HG02588 (cell line): Measurements from ENCODE around the gene ST3GAL6.
A peak's percentile ranks its signal among the peaks of the same experiment; 100 is the strongest.

ENCODE experiments used
- ATAC-seq: cut with Tn5 transposase; IDR thresholded peaks from one replicate; pipeline ENCODE4 v1.9.1; 2021; ENCODE audit warnings: mild to moderate bottlenecking, moderate library complexity; ENCODE audit not compliant: unreplicated experiment

Gene ST3GAL6

DNA sequence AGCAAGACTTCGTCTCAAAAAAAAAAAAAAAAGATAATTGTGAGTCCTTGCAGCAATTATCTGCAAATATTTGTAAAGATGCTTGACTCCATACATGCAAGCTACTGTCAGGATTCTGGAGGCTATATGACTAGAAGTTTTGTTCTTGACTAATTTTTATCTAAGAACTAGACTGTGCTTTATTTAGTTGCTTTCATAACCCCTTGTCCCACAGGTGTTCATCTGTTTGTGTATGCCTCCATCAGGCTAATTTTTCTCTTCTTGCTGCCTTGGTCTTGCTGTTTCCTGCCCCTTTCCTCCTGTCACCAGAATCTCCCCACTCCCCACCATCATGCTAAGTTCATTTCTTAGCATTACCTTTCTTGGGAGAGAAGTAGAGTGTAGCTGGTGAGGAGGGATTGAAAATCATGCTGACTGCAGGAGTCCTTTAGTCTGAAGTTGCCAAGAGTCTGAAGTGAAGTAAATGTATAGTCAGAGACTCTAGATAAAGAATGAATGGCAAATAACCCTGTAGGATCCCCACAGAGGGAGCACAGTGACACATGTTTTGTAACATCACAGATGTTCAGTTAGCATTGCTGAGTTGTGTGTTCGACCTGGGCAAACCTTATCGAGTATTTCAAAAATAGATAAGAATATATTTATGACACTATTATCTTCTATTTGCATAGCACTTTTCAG, 12.5 kb downstream of the ST3GAL6 start:
- peak; percentile 32 for ATAC-seq

DNA sequence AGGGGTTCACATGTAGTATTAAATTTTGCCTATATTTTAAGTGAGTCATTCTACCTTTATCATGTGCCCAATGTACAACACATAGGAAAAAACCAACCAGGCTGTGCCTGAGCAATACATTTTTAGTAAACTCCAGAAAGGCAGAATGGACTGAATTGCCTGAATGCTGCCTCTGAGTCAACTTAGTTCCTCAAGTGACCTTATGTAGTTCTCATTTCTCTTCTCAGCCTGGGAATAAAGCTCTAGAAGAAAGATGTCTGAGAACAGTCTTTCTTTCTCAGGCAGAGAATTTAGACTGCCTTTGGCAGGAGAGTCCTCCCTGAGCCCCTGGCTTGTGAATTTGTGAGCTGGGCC, 13.0 kb downstream of the ST3GAL6 start:
- ATAC-seq = no peak

DNA sequence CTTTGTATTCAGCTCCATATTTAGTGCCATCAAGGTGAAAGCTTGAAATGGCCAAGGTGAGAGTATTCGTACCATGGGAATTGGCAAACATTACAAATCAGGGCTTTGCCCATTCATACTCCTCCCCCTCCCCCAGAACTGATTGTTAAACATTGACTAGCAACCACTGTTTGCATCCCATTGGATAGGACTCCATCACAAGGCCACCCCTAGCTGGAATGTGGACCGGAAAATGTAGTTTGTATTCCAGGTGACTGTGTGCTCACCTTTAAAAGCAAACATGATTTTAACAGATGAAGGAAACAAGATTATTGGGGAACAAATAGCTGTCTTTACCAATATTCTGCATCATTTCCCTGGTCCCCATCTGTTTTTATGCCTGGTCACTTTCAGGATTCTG, 14.1 kb downstream of the ST3GAL6 start:
- ATAC-seq = no peak

DNA sequence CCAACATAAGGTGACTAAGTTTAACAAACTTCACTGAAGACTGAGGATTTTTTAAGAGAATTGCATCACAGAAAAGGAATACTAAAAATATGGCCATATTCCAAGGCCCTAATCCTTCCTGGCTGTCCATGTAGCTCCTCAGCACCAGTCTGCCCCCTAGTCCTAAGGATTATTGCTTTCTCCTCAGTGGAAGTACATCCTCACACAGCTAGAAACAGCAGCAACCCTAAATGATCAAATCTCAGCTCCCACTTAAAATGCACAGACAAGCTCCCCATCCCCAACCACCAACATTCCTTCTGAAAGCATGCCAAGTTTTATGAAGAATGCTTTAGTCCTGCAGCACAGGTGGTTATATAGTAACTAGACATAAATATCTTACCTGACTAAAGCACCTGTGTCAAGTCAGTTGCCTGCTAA, 14.7 kb downstream of the ST3GAL6 start:
- ATAC-seq = no peak

DNA sequence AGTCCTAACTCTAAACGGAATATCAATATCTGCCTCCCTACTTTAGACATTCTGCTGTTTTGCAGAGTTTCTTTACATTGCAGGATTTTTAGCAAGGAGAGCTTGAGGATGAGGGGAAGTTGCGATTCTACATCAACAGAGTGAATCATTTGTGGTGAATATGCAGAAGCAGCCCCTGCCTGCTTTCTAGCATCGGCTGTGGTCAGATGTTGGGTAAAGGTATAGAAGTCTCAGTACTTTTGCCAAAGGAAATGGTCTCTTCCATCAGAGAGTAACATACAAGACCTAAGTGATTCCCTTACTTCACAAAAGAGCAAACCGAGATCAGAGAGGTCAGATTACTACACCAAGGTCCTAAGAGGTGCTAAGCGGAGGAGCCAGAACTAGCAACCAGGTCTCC, 15.2 kb downstream of the ST3GAL6 start:
- no peak for ATAC-seq

DNA sequence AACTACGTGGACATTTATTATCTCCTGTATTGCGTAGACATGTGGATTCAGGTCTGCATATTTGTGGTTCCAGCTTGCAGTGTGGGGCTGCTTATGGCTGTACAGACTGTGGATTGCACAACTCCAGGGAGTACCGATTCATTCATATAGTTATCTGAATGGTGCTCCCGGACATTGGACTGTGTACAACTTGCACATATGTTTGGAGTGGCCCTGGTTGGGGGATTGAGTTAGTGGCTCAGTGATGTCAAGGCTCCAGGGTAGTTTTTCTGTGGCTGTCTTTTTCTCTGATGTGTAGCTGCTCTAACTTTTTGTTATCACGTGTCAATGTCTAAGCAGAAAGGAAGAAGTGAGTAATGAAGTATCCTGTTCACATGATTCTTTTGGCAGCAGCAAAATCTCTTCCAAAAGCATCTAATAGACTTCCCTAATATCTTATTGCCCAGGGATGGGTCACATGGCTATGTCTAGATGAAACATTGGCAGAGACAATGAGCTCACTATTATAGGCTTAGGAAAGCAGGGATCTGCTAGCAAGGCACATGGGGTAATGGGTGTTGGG, 15.8 kb downstream of the ST3GAL6 start:
- ATAC-seq = no peak

DNA sequence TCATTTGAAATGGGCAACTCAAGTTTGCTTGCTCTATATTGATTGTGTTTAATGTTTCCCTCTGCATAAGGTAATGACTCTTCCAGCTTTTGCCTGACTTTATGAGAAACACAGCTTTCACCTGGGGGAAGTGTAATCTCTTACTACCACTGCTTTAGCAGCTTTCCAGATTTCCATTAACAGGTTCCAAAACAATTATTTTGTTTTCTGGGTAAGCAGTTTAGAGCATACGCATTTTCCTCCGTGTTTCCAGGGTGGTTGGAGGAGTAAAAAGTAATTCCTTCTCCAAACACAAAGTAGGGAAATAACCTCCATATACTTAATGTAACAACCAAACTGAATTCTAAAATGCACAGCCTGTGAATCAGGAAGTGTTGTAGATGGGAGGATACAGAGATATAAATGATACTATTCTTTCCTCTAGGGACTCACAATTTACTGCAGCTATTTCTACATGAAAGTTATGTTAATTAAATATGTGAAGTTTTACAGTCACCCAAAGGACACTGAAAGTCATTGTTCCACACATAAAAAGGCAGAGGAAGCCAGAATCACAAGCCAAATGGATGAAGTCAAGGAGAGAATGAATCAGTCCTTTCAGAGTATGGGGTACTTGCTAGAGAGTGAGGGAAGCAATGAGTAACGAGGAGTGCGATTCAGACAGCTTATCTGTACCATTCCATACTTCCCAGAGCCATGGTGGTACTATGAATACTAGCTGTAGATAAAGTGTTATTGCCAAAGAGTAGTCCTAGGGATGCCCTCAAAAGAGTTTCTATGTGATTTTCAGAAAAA, 16.6 kb downstream of the ST3GAL6 start:
- ATAC-seq = no peak

DNA sequence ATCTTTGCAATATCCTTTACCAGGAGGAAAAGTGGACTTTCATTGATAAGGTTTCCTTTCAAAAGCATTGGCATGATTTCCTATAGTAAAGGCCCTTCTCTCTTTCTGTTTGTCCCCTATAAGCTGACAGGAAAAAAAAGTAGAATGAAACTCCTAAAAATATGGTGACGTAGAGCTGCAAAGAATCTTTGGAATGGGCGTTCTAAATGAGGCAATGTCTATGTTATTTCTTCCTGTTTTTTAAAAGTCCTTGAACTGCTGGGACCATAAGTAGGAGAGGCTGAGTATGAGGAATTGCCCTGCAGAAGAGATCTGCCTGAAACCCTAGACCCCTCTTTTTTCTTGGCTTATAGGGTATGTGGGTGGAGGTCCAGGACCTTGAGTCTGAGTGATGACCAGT, 17.2 kb downstream of the ST3GAL6 start:
- no peak for ATAC-seq

DNA sequence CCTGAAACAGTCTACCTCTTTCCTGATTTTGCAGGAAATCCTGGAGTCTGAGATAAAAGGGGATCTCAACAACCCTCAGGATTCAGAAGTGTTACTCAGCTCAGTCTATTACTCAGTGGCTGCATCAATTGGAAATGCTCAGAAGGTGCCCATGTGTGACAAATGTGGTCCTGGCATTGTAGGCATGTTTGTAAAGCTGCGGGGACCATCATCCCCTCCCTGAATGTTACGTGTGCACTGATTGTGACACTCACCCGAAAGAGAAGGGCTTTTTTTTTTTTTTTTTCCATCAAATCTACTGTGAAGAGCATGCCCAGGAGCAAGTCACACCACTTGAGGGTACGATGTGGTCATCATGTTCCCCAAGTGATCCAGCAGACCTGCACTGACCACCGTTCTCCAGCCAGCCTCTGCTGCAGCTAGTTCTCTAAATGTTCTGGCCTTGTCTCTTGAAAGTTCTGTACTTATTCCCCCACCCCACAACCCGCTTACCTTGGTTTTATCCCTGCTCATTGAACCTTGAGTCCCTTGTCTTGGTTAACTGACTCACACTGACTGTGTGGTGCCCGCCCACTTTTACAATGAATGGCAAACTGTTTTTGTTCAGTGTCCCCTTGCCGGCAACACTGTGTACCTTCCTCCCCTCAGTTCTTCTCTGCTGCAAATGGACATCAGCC, 19.8 kb downstream of the ST3GAL6 start:
- no peak for ATAC-seq

DNA sequence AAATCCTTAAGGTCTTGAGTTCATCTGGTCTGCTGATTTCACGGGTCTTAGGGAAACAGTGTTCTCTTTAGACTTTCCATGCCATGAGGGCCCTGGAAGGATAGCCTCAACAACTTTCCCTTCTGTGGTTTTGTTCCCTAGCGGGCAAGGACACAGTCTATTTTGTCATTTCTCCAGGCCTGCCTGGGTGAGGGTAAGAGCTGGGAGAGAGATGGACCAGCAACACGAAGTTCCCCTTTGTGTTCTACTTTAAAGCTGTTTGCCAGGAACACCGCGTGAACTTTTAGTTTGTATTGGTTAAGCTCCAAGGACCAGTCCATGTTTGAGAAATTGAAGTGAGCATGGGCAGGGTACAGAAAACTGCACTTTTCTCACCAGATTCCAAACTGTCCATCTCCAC, 20.9 kb downstream of the ST3GAL6 start:
- no peak for ATAC-seq

DNA sequence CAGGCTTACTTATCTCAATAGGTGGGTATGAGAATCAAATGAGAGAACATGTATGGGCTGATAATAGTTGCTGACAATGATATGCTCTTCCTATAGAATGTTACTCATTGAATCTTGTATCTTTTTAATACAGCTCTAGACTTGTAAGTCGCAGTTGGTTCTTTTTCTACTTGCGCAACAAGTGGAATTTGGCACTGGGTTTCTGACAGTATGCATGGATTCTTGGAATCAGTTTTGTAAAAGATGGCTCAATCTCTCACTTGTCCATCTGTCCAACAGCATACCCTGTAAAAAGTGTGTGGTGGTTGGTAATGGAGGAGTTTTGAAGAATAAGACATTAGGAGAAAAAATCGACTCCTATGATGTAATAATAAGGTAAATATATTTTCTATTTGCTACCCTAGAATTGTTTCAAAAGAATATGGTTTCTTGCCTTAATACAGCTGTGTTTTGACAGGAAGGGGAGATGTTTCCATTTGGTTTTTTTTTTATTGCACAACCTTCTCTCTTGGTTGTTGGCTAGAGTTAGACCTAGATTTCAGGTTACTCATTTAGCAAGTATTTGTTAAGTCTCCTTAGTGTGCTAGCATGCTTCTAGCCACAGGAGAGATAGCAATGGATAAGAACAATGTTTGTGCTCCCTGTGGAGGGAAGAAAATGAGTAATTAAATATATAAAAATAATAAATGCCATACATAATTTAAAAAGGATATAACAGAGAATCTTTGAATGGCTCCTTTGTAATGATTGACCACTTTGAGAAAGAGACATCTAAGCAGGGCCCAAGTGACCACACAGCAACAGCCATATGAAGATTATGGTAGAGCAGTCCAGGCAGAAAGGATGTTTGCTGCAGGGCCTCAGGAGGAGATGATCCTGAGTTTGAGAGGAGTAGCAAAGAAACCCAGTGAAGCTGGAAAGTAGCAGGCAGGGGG, 21.8 kb downstream of the ST3GAL6 start:
- no peak for ATAC-seq

DNA sequence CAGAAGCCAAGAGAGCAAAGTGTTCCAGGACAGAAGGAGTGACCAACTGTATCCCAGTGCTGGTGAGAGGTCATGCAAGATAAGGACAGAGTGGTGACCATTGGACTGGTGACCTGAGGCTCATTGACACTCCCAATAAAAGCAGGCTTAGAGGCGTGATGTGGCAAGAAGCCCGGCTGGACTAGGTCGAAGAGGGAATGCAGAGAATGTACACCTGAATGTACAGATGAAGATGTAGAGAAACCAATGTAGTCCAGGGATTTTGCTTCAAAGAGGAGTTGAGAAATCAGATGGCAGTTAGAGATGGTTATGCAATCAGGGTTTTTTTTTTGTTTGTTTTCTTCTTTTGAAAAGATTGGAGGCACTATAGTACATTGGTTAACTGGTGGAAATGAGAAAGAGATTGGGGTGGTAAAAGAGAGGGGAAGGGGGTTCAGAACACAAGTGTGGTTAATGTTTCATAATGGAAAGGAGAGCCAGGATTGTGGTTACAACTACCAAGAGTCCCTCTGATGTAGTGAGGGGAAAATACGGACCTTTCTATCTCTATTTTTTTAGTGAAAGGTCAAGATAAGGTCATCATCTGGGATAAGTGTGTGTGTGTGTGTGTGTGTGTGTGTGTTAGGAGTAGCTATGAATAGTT, 23.3 kb downstream of the ST3GAL6 start:
- ATAC-seq = no peak

DNA sequence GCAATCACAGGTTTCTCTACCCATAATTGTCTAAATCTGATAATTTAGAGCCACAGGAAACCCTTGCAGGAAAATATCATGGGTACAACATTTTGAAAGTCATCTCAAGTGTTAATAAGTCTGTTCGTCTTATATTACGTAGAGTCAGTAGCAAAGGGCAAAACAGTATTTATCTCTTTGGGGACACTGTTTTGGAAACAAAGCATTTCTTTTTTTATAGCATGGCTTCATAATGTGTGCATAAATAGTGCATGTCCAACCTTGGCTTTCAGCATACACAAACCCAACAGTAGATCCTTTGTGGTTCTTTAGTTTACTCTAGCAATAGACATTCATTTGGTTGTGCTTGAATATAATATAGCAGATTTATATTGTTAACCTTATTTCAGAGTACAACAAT, 24.0 kb downstream of the ST3GAL6 start:
- no peak for ATAC-seq

DNA sequence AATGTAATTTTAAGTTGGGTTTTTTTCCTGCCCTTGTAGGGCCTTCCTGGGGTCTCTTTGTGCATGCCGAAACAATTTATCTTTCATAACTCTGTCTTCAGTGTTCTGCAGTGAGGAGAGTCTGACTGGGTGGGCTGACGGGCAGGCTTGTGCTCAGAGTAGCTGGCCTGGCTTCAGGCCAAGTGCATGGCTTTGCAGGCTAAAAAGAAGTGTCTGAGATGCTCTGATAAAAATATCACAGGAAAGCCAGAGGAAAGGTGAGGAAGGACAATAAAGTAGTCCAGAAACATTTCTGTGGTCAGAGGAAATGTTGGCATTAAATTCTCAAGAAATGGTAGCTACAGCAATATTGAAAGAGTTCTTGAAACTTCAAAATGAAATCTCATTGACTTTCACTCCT, 25.5 kb downstream of the ST3GAL6 start:
- ATAC-seq = no peak

DNA sequence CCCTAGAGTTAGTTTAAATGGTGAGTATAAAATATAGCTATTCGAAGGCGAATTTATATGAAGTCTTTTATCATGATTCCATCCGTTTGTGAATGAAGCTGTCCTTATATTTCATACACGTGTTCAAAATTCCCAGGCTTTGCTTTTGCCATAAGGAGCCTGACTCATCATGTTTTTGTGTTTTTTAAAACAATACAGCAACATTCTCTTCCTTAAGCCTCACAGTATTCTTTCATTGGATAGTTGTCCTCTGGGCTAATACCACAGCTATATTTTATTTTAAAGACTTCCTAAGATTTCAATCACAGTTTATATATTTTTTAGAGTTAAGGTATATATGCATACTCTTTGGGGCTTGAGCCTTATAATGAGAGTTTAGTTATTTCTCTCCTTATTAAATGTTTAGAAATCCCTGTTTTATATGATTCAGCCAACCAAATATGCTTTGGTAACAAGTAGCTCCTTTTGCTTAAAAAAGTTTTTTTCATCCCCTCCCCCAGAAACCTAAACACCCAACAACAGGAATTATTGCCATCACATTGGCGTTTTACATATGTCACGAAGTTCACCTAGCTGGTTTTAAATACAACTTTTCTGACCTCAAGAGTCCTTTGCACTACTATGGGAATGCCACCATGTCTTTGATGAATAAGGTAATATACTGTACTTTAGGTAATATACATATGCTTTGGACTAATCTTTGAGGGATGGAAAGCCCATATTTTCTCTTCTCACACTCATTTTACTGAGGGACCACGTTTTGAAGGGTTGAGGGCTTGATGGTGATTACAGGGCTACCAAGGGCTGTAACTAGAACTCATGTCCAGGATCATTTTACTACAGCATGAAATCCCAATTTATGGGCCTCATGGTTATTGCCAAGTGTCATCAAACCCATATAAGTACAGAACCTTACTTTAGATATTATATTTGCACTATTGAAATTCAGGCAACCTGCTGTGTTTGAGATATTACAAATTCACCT, 28.5 kb downstream of the ST3GAL6 start:
- ATAC-seq = no peak

DNA sequence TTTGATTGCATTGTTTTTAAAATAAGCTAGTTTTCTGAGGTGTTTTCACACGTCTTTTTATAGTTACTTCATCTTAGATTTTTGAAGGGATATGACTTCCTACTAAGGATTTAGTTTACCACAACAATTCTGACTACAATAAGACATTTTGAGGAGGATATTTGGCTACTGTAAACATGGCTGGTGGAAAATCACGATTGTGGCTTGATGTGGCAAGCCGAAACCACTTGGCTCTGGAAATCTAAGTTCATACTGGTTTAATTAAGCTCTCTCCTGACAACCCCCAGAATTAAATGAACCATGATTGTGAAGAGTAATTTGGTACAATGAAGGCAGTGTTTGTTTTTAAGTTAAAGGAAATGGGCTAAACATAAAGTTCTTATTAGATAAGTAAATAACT, 30.8 kb downstream of the ST3GAL6 start:
- ATAC-seq = no peak

DNA sequence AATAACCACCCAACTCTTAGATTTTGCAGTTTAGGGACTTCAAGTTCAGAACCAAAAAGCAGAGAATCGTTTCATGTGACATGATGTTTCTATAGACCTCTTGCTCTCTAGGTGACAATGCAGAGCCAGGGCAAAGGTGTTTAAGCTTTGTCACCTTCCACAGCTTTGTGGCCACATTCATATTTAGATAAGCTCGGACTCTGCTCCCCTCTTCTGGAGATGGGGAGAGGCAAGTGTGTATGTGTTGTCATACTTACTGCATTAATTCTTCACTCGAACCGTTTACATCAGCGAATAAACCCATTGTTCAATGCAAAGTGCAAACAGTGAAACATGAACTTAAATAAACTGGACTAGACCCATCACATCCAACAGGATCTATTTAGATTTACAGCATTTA, 33.2 kb downstream of the ST3GAL6 start:
- ATAC-seq = no peak

DNA sequence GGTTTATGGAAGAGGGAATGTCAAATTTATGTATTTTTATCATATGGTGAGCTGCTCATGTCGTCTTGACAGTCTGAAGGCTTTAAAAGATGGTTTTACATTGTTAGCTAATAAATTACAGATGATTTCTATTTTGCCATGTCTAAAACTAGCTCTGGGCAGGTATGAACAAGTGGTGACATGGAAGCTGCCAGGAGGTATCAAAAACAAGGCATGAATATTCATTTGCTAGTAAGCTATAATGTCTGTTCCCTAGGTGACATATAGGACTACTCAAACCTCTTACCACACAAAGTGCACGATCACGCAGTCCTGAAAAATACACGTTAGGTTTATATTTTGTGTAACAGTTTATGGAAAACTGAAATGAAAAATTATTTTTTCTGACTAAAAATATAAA, 34.8 kb downstream of the ST3GAL6 start:
- no peak for ATAC-seq

DNA sequence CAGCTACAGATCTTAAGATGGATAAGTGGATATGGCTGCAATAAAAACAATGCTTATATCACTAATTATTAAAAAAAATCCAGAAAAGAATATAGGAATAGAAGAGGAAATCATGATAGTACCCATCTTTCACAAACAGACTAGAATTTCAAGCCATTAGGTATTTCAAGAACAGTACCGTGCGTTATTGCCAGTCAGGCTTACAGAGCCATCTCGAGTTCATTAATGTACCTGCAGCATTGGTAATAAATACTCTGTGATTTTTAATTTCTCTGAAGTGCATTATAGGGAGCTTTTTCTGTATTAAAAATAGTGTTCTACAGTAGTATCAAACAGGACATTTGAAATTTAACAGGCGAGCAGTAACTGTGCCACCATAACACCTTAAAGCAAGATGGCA, 35.7 kb downstream of the ST3GAL6 start:
- no peak for ATAC-seq
